SHP77 treated with DMSO at 0.1 percent for 48 hours (cell line): ENCODE measurements around the gene SPTBN1.

Source experiments
- DNase-seq: peaks from one replicate; lab custom pipeline; 2025; lab: John Stamatoyannopoulos, UW

SPTBN1 gene

GRCh38 chr2:54455563-54456361 lies at the start of gene SPTBN1:
SPTBN1 (plus strand) TSS chr2:54456327; CDS start chr2:54526419, 70,092 bp downstream.
- peak; percentile 92 for DNase-seq

- no peak for DNase-seq
Measured at GRCh38 chr2:54407693-54408092, 48.4 kb upstream of the SPTBN1 start.

DNA sequence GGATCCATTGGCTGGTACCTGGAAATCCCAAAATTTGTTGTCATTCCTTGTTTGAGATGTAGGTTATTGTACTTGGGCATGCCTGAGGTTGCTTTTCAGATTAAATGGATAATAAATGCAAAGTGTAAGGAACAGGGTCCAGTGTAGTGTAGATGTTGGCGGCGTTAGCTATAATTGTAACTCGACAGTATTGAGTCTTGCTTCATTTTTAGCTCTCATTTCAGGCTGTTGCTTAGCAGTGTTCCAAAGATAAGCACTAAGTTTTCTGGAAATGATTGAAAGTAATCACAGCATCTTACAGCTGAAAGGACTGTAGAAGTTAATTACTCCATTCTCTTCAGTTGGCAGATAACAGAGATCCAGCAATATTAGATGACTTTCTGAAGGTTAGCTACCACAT lies 47.8 kb upstream of the SPTBN1 start:
- no peak for DNase-seq

- DNase-seq = no peak
Measured at GRCh38 chr2:54409752-54410151, 46.4 kb upstream of the SPTBN1 start.

DNA sequence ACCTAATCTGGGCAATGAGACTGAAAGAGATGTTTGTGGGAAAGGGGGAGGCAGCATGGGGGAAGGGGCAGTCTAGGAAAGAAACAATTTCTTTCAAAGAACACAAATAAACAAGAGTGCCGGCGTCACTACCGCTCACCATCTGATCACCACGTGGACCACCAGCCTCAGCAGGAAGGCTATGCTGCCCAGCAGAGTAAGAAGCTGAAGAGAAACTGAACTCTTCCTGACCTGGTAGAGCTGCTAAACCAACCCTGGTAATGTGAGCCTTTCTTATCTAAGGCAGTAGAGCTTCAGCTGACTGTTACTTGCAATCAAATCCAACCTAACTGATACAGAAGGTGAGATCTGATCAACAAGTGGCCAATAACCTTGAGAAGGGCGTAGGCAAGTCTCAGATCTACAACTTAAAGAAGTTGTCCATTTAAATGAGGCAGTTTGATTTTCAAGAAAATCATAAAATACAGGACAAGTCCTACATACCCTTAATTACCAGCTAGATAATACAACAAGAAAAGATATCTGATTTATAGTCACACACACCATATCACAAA lies 44.2 kb upstream of the SPTBN1 start:
- no peak for DNase-seq

- no peak for DNase-seq
Measured at GRCh38 chr2:54416166-54416813, 39.8 kb upstream of the SPTBN1 start.

DNA sequence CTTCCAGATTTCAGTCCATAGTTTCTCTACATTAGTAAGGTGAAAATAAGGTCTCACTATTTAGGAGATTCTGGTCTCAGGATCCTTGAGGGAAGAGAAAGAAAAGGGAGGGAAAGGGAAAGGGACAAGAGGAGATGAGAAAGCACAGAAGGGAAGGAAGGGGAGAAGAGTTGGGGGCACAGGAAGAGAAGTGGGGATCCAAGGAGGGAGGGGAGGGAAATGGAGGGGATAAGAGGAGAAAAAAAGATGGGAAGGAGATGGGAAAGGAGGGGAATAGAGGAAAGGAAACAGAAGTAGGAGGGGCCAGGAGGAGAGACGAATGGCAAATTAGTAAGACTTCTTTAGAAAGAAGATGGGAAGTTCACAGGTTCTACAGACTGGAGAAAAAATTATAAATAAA lies 39.2 kb upstream of the SPTBN1 start:
- no peak for DNase-seq

GRCh38 chr2:54417577-54417976 lies 38.5 kb upstream of the SPTBN1 start:
- DNase-seq = no peak

DNA sequence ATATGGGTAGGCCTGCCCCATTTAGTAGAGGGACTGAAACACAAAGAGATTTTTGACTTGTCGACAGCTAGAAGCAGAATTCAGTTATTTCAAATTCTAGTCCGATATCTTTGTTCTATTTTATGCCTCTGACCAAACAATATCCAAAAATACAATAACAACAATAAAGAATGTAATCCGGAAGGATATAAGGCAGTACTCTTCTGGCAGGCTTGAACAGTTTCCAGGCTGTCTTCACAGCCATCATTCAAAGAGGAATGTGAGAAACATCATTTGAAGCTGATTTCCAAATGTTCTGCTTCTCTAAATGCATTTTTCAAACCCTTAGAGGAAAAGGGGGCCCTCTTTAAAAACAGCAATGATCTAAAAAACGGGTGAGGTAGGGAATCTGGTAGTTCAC lies 36.7 kb upstream of the SPTBN1 start:
- no peak for DNase-seq

GRCh38 chr2:54419855-54420523 lies 36.1 kb upstream of the SPTBN1 start:
- DNase-seq = no peak

DNA sequence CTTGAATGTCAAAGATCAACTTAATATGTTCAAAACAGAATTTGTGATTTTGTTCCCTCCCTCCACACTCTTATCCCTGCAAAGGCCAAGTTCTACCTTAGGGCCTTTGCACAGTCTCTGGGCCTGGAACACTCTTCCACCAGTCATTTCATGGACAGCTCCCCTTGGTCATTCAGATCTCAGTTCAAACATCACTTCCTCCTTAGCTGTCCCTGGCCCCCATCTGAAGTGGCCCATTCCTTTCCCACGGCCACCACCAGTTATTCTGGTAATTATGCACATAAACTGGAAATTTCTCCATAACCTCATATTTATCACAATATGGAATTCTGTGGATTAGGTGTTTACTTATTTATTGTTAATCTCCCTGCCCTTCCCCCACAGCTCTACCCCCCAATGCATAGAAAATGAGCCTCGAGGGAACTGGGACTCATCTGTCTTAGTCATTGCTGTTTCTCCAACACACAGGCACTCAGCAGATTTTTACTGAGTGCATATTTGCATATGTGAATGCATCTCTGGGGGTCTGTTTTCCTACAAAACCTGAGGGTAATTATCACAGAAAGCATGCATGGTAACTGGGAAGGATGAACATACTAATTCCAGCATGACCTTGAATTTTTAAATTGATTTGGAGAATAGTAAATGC lies 35.5 kb upstream of the SPTBN1 start:
- no peak for DNase-seq

- no peak for DNase-seq
Measured at GRCh38 chr2:54422072-54422581, 34.0 kb upstream of the SPTBN1 start.

DNA sequence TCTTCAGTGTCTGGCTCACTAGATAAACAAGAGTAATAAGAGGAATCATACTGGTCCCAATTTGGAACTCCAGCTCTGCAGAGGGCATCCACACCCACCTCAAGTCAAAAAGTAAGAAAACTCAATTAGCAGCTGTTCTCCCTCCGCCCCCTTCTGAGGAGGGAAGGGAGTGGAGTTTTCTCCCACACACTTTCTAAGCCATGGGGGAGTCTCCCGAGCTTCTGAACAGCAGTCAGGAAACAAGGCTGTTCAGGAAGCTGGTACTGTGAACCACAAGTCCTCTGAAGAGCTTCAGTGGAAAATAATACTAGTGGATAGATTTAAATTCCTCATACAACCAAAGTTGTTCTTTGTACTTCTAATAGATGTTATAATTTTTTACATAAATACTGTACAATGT lies 32.9 kb upstream of the SPTBN1 start:
- no peak for DNase-seq

- no peak for DNase-seq
Measured at GRCh38 chr2:54424555-54425163, 31.5 kb upstream of the SPTBN1 start.

GRCh38 chr2:54428108-54428831 lies 27.9 kb upstream of the SPTBN1 start:
- no peak for DNase-seq

DNA sequence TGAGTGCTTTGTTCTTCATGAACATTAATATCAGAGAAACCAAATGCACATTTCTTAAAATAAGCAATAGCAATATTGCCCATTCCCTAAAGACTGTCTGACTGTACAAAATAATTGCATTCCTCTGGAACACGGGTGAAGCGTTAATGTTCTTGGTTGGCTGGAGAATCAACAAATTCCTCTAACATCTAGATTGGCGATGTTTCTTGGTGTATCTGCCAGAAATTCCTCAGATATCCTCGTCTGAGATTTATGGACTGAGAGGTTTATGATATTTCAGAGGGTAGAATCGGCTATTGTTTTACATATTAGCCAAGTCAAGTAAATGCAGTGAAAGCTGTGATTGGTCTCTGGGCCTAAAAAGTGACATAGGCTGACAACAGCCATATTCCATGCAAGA lies 27.1 kb upstream of the SPTBN1 start:
- DNase-seq = no peak

- DNase-seq = no peak
Measured at GRCh38 chr2:54429811-54430551, 26.1 kb upstream of the SPTBN1 start.

GRCh38 chr2:54430649-54431048 lies 25.5 kb upstream of the SPTBN1 start:
- no peak for DNase-seq

DNA sequence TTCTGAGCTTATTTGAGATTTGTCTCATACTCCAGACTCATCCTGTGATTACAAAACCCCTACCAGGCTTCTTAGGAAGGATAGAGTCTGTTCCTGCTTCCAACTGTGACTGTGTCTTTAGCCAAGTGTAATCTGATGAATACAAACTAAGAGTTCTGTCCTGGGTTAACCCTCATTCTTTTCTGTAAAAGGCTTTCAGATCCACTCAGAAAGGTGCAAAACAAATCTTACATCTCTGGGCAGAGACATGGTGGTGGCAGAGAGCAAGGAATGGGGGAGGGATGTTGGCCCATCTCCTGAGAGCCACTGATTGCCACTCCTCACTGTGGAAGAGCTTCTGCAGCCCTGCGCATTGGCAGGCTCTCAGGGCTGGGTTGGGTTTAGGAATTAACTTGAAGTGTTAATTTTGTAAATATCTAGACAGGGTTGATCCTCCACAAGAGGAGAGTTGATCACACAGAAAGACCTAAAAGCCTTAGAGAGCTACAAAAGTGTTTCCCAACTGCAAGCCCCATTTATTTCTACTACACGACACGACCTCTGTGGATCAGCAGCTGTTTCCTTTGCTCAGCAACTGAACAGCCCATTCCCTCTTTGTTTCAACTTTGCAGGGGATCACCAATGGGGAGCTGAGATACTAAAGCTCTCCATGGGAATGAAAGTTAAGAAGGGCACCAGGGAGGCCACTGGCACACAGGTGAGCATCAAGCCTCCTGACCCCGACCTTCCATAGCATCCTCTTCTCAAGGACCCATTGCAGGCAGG lies 23.7 kb upstream of the SPTBN1 start:
- DNase-seq = no peak
